HepG2 (cell line): ENCODE data around the gene EIF4A3. TPM values are rescaled to one million over a fixed set of nuclear protein-coding genes. Genes with fewer than 3 reads are reported as not detected.

ENCODE experiments used
- ATAC-seq: fragments of 200-7000 bp; cut with Tn5 transposase; 3 replicates; pipeline ENCODE4 v1.9.1; 2020; ENCODE audit warnings: mild to moderate bottlenecking, moderate library complexity
- BruUV-seq: library from RNA; stranded (reverse); fragments of 400-500 nt; replicated peaks from 2 replicates; lab custom pipeline; 2021; lab: Mats Ljungman, UMichigan
- CTCF ChIA-PET: fragments of 300-600 bp; formaldehyde crosslinking; extraction: SDS; loops from one replicate; lab custom pipeline; 2021; ENCODE audit warnings: low total read pairs, inconsistent platforms, low intra/inter-chr PET ratio; lab: Yijun Ruan, JAX
- POLR2A ChIA-PET: fragments of 350-600 bp; sonication (Branson Sonifier 250); formaldehyde crosslinking; loops from one replicate; lab custom pipeline; 2020; ENCODE audit warnings: antibody characterized with exemption, inconsistent platforms; lab: Yijun Ruan, JAX
- DNase-seq: peaks from one replicate; pipeline ENCODE4 v3.0.0-alpha.2; 2015; ENCODE audit warnings: low spot score
- FAIRE-seq: peaks from 3 replicates; lab custom pipeline; 2011; peaks lifted over from hg19 to GRCh38; lab: Jason Lieb, UNC
- H2AFZ ChIP-seq: one replicate; pipeline ENCODE4 v1.6.1; 2011; ENCODE audit warnings: low read length, inconsistent platforms
- H3K27ac ChIP-seq: fragments of 300-600 bp; 3 replicates; pipeline ENCODE4 v1.8.0; 2011; ENCODE audit warnings: mixed run types, mild to moderate bottlenecking, mixed read lengths, low read length, inconsistent platforms; ENCODE audit not compliant: insufficient read depth; ENCODE audit errors: extremely low read length
- H3K27me3 ChIP-seq, 2 experiments: fragments of 200-600 bp in 1 of 2; 2 replicates in 1 of 2; 3 replicates in 1 of 2; pipeline versions ENCODE4 v1.6.0 to v1.8.0; 2011; ENCODE audit warnings: low read length in 2 of 2, mild to moderate bottlenecking in 2 of 2, moderate library complexity in 2 of 2, inconsistent platforms in 1 of 2; ENCODE audit not compliant: insufficient read depth in 2 of 2, control insufficient read depth in 1 of 2
- H3K36me3 ChIP-seq, 2 experiments: fragments of 200-600 bp in 1 of 2; replicated peaks in 1 of 2; 2 replicates in 1 of 2; 3 replicates in 1 of 2; pipeline versions ENCODE4 v1.5.1 to v1.8.0; 2011; ENCODE audit warnings: low read length in 2 of 2, inconsistent platforms in 1 of 2; ENCODE audit not compliant: insufficient read depth in 2 of 2, control insufficient read depth in 1 of 2
- H3K4me1 ChIP-seq: 2 replicates; pipeline ENCODE4 v1.5.1; 2012; ENCODE audit warnings: low read length, inconsistent platforms; ENCODE audit not compliant: insufficient read depth
- H3K4me2 ChIP-seq: 2 replicates; pipeline ENCODE4 v1.6.0; 2011; ENCODE audit warnings: low read depth, low read length, inconsistent platforms
- H3K4me3 ChIP-seq, 3 experiments: fragments of 200-600 bp in 1 of 3; sonication (generic), shearing (Covaris generic) in 1 of 3; replicated peaks in 1 of 3; 2 replicates each; pipeline ENCODE4 v1.5.1; 2011 to 2016; ENCODE audit warnings: low read length in 3 of 3, inconsistent platforms in 2 of 3, low read depth in 2 of 3, mild to moderate bottlenecking in 2 of 3, control low read depth in 1 of 3, mixed read lengths in 1 of 3; ENCODE audit not compliant: insufficient read depth in 1 of 3
- H3K79me2 ChIP-seq: one replicate; pipeline ENCODE4 v1.6.1; 2011; ENCODE audit warnings: low read length, inconsistent platforms; ENCODE audit not compliant: insufficient read depth
- H3K9ac ChIP-seq: 2 replicates; pipeline ENCODE4 v1.6.0; 2011; ENCODE audit warnings: mild to moderate bottlenecking, low read depth, low read length, inconsistent platforms; ENCODE audit not compliant: insufficient read depth
- H3K9me3 ChIP-seq: 2 replicates; pipeline ENCODE4 v1.5.1; 2012; ENCODE audit warnings: mild to moderate bottlenecking, low read length
- H4K20me1 ChIP-seq: 2 replicates; pipeline ENCODE4 v1.6.0; 2011; ENCODE audit warnings: inconsistent platforms, mild to moderate bottlenecking, low read length, moderate library complexity; ENCODE audit not compliant: insufficient read depth
- CBX1 ChIP-seq: IDR thresholded peaks from one replicate; pipeline ENCODE4 v1.6.1; 2016; ENCODE audit warnings: antibody characterized with exemption, low read depth
- CHD4 ChIP-seq: fragments of 200-600 bp; sonication (generic); IDR thresholded peaks from 2 replicates; pipeline ENCODE4 v1.7.0; 2017; ENCODE audit warnings: mild to moderate bottlenecking, low read length, borderline replicate concordance
- GTF2F1 ChIP-seq: fragments of 150-350 bp; IDR thresholded peaks from 2 replicates; pipeline ENCODE4 v1.6.1; 2014; ENCODE audit warnings: low read length
- NFIC ChIP-seq: IDR thresholded peaks from 2 replicates; pipeline ENCODE4 v1.6.1; 2012; ENCODE audit warnings: mild to moderate bottlenecking, low read length, inconsistent platforms
- NR3C1 ChIP-seq: sonication (generic); formaldehyde crosslinking; IDR thresholded peaks from 2 replicates; pipeline ENCODE4 v1.4.0; 2020; ENCODE audit warnings: missing genetic modification reagents
- SOX13 ChIP-seq, 3 experiments: fragments of 450-650 bp in 1 of 3; sonication (generic) in 1 of 3; formaldehyde crosslinking in 1 of 3; IDR thresholded peaks in 2 of 3; conservative IDR thresholded peaks in 1 of 3; 2 replicates each; pipeline versions ENCODE4 v1.5.0 to v1.6.1; 2016 to 2020; ENCODE audit warnings: antibody characterized with exemption in 1 of 3, mild to moderate bottlenecking in 1 of 3, missing compliant biosample characterization in 1 of 3, missing genetic modification reagents in 1 of 3, moderate library complexity in 1 of 3
- TCF7 ChIP-seq: sonication (generic); IDR thresholded peaks from 2 replicates; pipeline ENCODE4 v1.6.1; 2016; ENCODE audit warnings: antibody characterized with exemption, low read depth
- TP53 ChIP-seq: sonication (generic); formaldehyde crosslinking; conservative IDR thresholded peaks from 2 replicates; pipeline ENCODE4 v1.4.0; 2020; ENCODE audit warnings: missing genetic modification reagents
- ZGPAT ChIP-seq: IDR thresholded peaks from 2 replicates; pipeline ENCODE4 v1.6.1; 2016; ENCODE audit warnings: mild to moderate bottlenecking
- ZNF24 ChIP-seq: fragments of 450-650 bp; IDR thresholded peaks from 2 replicates; pipeline ENCODE4 v1.6.1; 2017; ENCODE audit warnings: antibody characterized with exemption, mild to moderate bottlenecking
- ZNF34 ChIP-seq: sonication (generic); formaldehyde crosslinking; IDR thresholded peaks from 2 replicates; pipeline ENCODE4 v1.4.0; 2020; ENCODE audit warnings: mild to moderate bottlenecking, missing genetic modification reagents, borderline replicate concordance
- ZNF598 ChIP-seq: sonication (generic); formaldehyde crosslinking; IDR thresholded peaks from 2 replicates; pipeline ENCODE4 v1.5.1; 2020; ENCODE audit warnings: mild to moderate bottlenecking, missing genetic modification reagents, borderline replicate concordance
- ZNF678 ChIP-seq: sonication (generic); formaldehyde crosslinking; IDR thresholded peaks from 2 replicates; pipeline ENCODE4 v1.4.0; 2020; ENCODE audit warnings: mild to moderate bottlenecking, missing genetic modification reagents
- WGBS: methylation state at CpG from one replicate; pipeline ENCODE4 v1.1.6; 2017; ENCODE audit warnings: low lambda C conversion rate; 5-methylcytosine and 5-hydroxymethylcytosine counted together
- in situ Hi-C: cut with HindIII; loops from 2 replicates; pipeline ENCODE4 v1.10.0; 2017; ENCODE audit warnings: low pct_unique_long_range_greater_than_20kb; ENCODE audit not compliant: extremely low pct_ligation_motif_present
- intact Hi-C: fragments of 100-400 bp; cut with micrococcal nuclease; formaldehyde crosslinking; loops from one replicate; pipeline ENCODE4 v1.10.0; 2022; ENCODE audit not compliant: unreplicated experiment
- polyA plus RNA-seq, 8 experiments: library from polyadenylated mRNA; depleted of rRNA in 3 of 8; stranded (reverse) in 7 of 8; unstranded in 1 of 8; fragments of >200 nt; fragmentation: Illumina TruSeq in 4 of 8; extraction: Trizol in 4 of 8; gene quantifications; 2 replicates each; pipeline versions ENCODE4 v1.2.1 to v1.2.3, GENCODE V29; 2011 to 2016; ENCODE audit warnings: low read depth in 4 of 8, missing spikeins in 1 of 8, mixed read lengths in 1 of 8; ENCODE audit not compliant: insufficient read depth in 1 of 8
- total RNA-seq, 5 experiments: library from RNA; depleted of rRNA; stranded (reverse); fragments of >200 nt; fragmentation: Illumina TruSeq; extraction: Trizol; gene quantifications; 2 replicates each; pipeline ENCODE4 v1.2.3, GENCODE V29; 2016; ENCODE audit warnings: low read depth in 1 of 5
- TF ChIP-seq, protein P1 (sequence below): sonication (generic); formaldehyde crosslinking; IDR thresholded peaks from 2 replicates; pipeline ENCODE4 v1.4.0; 2020; ENCODE audit warnings: mild to moderate bottlenecking, missing genetic modification reagents
- TF ChIP-seq, protein P2 (sequence below): sonication (generic); formaldehyde crosslinking; IDR thresholded peaks from 2 replicates; pipeline ENCODE4 v1.8.1; 2023; ENCODE audit warnings: mild to moderate bottlenecking, inconsistent platforms, moderate library complexity, missing genetic modification reagents, borderline replicate concordance
- TF ChIP-seq, protein P3 (sequence below): sonication (generic); formaldehyde crosslinking; IDR thresholded peaks from 2 replicates; pipeline ENCODE4 v1.9.0; 2021; ENCODE audit warnings: missing genetic modification reagents, mild to moderate bottlenecking, borderline replicate concordance

Gene EIF4A3
- total and polyA plus RNA-seq, 2 of the 13 experiments (the other 11 are each of a cell fraction or from before 2014, with no cell fraction given) = 145 to 187 TPM

DNA sequence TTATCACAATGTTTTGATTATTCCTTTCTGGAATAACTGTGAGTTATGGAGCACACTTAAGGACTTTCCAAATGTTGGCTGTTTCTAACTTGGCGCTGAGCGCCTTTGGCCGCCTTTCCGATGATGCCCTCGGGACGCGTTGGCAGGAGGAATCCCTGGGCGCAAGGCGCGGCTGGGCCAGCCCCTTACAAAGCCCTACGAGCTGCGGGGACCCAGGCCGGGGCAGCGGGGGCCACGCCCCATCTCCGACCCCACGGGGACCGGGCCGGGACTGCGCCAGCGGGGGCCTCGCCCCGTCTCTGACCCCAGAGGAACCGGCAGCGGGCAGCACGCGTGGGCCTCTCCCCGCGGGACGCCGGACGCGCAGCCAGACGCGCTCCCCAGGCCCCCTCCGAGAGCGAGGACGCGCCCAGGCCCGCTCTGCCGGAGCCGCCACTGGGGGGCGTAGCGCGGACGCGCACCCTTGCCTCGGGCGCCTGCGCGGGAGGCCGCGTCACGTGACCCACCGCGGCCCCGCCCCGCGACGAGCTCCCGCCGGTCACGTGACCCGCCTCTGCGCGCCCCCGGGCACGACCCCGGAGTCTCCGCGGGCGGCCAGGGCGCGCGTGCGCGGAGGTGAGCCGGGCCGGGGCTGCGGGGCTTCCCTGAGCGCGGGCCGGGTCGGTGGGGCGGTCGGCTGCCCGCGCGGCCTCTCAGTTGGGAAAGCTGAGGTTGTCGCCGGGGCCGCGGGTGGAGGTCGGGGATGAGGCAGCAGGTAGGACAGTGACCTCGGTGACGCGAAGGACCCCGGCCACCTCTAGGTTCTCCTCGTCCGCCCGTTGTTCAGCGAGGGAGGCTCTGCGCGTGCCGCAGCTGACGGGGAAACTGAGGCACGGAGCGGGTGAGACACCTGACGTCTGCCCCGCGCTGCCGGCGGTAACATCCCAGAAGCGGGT is 45.6 kb downstream of the EIF4A3 start, which contains the start of gene GAA:
TSS of gene GAA (plus strand) at position 571 of the 935 bp plus-strand sequence. CDS start 3,006 bp downstream, outside the sequence.
- Histone ChIP-seq H4K20me1 (no peaks in the 10 kb centered on the region), H3K4me3 (peak within 1 kb of the TSS; percentile 84 to 100 (median 91)), H3K4me2 (peak within 1 kb of the TSS; percentile 89), H3K4me1 (peaks cover 49% of the 10 kb centered on the region), H3K27me3 (peaks cover 2 to 31% of the 10 kb centered on the region in 2 experiments; a peak in 3 of 5 replicates), H3K79me2 (peaks cover 9% of the 10 kb centered on the region), H3K9ac (peak within 1 kb of the TSS; percentile 97), H3K9me3 (no peaks in the 10 kb centered on the region), H3K36me3 (no peaks in the 10 kb centered on the region), H3K27ac (peak within 1 kb of the TSS; percentile 68), H2AFZ (peak within 1 kb of the TSS; percentile 2)
- ChIA-PET CTCF (interaction anchor here (2.0 kb wide), 1 partner anchor 19 kb away, joined by 5 read pairs; no protein-coding TSS in a partner anchor), POLR2A (interaction anchor here (0.6 to 1.6 kb wide), 24 partner anchors 8 to 353 kb away, joined by 3 to 18 read pairs (median 5); partner anchors contain the start of gene EIF4A3)
- ATAC-seq (peak; percentile 75), FAIRE-seq (no peak), DNase-seq (peak; percentile 62)
- 4% methylated on average over 27 of the region's 114 CpGs for WGBS
- intact Hi-C loops (no loop called here), in situ Hi-C loops (no loop called here)
- BruUV-seq = no TSS peak
- TF ChIP-seq ZGPAT (CRISPR knock-in tag) = peak; percentile 64
- TF ChIP-seq, protein P1, sequence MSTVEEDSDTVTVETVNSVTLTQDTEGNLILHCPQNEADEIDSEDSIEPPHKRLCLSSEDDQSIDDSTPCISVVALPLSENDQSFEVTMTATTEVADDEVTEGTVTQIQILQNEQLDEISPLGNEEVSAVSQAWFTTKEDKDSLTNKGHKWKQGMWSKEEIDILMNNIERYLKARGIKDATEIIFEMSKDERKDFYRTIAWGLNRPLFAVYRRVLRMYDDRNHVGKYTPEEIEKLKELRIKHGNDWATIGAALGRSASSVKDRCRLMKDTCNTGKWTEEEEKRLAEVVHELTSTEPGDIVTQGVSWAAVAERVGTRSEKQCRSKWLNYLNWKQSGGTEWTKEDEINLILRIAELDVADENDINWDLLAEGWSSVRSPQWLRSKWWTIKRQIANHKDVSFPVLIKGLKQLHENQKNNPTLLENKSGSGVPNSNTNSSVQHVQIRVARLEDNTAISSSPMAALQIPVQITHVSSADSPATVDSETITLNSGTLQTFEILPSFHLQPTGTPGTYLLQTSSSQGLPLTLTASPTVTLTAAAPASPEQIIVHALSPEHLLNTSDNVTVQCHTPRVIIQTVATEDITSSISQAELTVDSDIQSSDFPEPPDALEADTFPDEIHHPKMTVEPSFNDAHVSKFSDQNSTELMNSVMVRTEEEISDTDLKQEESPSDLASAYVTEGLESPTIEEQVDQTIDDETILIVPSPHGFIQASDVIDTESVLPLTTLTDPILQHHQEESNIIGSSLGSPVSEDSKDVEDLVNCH (CRISPR knock-in tag) = no peak
- 0 out of 2 replicates have a peak, but pooled peaks have one; percentile 3 for TF ChIP-seq ZNF598 (CRISPR knock-in tag)
- TF ChIP-seq CHD4 = no peak
- TF ChIP-seq SOX13 (IDR thresholded peaks at IDR 0.05) = no peak
- no peak for TF ChIP-seq SOX13 (CRISPR knock-in tag; conservative IDR thresholded peaks at IDR 0.05 in 1 of 2, IDR thresholded peaks at IDR 0.05 in 1 of 2)
- TF ChIP-seq TCF7 = no peak
- TF ChIP-seq TP53 (CRISPR knock-in tag) = no peak
- TF ChIP-seq NR3C1 (CRISPR knock-in tag) = no peak
- TF ChIP-seq ZNF34 = no peak
- no peak for TF ChIP-seq CBX1
- TF ChIP-seq ZNF678 (CRISPR knock-in tag) = no peak
- TF ChIP-seq, protein P2, sequence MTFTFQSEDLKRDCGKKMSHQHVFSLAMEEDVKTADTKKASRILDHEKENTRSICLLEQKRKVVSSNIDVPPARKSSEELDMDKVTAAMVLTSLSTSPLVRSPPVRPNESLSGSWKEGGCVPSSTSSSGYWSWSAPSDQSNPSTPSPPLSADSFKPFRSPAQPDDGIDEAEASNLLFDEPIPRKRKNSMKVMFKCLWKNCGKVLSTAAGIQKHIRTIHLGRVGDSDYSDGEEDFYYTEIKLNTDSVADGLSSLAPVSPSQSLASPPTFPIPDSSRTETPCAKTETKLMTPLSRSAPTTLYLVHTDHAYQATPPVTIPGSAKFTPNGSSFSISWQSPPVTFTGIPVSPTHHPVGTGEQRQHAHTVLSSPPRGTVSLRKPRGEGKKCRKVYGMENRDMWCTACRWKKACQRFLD (CRISPR knock-in tag) = no peak
- TF ChIP-seq GTF2F1 = peak; percentile 81
- no peak; the same call in 1 of the 2 replicates for TF ChIP-seq NFIC
- TF ChIP-seq, protein P3, sequence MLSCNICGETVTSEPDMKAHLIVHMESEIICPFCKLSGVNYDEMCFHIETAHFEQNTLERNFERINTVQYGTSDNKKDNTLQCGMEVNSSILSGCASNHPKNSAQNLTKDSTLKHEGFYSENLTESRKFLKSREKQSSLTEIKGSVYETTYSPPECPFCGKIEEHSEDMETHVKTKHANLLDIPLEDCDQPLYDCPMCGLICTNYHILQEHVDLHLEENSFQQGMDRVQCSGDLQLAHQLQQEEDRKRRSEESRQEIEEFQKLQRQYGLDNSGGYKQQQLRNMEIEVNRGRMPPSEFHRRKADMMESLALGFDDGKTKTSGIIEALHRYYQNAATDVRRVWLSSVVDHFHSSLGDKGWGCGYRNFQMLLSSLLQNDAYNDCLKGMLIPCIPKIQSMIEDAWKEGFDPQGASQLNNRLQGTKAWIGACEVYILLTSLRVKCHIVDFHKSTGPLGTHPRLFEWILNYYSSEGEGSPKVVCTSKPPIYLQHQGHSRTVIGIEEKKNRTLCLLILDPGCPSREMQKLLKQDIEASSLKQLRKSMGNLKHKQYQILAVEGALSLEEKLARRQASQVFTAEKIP (CRISPR knock-in tag) = no peak
- TF ChIP-seq ZNF24 = no peak
